ENCODE data around the gene ALDH1A3.

The ALDH1A3 gene

DNA sequence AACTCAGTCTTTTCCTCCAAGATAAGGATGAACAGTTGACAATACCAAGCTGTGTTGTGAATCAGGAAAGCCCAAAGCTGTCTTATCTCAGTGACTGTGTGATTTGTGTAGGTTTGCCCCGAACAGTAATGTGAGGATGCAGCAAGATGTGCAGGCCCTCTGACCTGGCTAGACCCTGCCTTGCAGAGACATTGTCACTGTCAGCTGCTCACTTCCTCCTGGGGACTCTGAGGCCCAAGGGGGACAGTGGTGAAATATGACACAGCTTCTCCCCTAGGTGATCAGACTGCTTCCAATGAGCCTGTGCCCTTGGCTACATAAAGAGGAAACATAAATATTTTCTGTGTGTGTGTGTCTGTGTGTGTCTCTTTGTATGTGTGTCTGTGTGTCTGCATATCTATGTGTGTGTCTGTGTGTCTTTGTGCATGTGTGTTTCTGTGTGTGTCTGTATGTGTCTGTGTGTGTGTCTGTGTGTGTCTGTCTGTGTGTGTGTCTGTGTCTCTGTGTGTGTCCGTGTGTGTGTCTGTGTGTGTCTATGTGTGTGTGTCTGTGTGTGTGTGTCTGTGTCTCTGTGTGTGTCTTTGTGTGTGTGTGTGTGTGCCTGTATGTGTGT, 61.2 kb downstream of the ALDH1A3 start:
- TF ChIP-seq, protein P1, sequence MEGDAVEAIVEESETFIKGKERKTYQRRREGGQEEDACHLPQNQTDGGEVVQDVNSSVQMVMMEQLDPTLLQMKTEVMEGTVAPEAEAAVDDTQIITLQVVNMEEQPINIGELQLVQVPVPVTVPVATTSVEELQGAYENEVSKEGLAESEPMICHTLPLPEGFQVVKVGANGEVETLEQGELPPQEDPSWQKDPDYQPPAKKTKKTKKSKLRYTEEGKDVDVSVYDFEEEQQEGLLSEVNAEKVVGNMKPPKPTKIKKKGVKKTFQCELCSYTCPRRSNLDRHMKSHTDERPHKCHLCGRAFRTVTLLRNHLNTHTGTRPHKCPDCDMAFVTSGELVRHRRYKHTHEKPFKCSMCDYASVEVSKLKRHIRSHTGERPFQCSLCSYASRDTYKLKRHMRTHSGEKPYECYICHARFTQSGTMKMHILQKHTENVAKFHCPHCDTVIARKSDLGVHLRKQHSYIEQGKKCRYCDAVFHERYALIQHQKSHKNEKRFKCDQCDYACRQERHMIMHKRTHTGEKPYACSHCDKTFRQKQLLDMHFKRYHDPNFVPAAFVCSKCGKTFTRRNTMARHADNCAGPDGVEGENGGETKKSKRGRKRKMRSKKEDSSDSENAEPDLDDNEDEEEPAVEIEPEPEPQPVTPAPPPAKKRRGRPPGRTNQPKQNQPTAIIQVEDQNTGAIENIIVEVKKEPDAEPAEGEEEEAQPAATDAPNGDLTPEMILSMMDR (IDR thresholded peaks at IDR 0.05), result no peak
- no peak for DNase-seq (ENCODE audit: low spot score)
- Histone ChIP-seq H3K4me3 (no peak overlapping the region), H3K27ac (no peak overlapping the region)

DNA sequence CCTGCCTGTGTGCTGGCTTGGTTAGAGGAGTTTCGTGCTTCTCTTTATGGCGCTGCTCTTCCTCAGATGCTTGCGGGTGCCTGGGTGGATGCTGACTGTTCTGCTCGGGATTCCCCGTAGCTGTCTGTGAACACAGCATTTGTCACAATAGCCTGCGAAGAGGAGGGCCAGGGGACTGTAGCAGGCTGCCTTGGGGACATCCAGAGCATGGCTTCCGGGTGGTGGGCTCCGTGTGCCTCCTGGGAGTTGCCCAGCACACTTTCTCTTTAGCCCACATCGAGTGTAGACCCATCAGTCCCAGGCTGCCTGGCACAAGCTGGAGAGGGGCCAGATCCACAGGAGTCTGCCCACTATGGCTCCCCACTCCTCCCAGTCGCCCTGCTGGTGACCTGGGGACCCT, 61.9 kb downstream of the ALDH1A3 start:
- Histone ChIP-seq H3K4me3 (no peak overlapping the region), H3K27ac (no peak overlapping the region)
- no peak for DNase-seq (ENCODE audit: low spot score)
- TF ChIP-seq, protein P1 (IDR thresholded peaks at IDR 0.05), result no peak

DNA sequence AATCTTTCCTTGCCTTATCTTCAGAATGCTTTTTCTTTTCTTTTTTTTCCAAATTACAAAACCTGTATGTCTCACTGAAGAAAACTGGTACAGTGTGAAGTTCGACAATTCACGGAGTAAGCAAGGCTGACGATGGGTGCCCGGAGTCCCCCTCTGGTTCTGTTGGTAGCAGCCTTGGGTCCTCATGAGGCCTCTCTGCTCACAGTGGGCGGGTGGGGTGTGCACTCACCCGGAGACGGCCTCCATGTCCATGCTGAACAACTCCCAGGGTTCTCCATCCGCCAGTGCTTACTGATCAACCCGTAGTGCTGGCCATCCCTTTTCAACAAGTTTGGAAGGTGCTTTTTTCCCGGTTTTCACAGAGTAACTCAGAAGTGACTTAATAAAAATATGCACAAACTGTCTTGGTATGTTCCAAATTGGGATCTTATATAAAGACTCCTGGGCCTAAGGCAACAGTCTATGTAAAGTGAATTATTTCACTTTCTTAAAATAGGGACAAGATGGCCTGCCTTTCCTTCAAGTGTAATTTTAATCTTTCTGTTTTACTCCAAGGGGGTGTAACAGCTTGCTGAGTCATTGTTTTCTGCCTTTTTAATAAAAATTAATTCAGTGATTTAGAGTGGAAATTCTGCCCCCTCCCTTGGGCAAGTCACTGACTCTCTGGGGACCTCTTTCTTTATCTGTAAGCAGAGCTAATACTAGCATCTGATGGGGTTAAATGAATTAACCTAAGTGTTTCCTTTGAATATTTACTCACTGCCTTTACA, 63.2 kb downstream of the ALDH1A3 start:
- no peak overlapping the region for H3K27ac ChIP-seq
- no peak for DNase-seq (ENCODE audit: low spot score)
- TF ChIP-seq, protein P1 (IDR thresholded peaks at IDR 0.05), result no peak
- no peak overlapping the region for H3K4me3 ChIP-seq

DNA sequence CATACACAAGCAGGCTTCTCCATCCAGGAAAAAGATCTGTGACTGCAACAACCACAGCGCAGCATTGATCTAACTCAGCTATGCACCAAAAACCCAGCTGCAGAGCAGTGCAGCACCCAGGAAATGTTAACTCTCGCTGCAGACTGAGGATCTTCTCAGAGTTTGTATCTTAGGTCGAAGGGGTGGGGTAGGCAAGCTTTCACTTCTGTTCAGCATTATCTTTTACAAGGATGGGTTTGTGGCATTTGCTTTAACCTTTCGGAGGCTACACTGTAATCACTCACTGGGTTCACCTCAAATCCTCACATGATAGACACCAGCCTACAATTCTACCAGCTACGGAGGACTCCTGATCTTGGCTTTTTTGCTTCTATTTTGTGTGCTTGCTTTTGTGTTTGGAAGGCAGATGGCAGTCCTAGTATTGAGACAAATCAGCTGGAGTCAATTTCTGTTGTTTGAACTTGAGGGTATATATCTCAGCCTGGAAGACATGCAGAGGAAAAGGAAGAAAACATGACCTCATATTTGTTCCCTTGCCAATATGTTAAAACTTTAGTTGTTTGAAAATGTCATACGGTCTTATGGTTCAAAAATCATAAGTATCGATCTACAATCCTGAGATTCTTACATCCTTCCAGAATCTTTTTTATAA, 64.7 kb downstream of the ALDH1A3 start:
- no peak overlapping the region for H3K4me3 ChIP-seq
- DNase-seq (ENCODE audit: low spot score), result no peak
- H3K27ac ChIP-seq, result no peak overlapping the region
- TF ChIP-seq, protein P1 (IDR thresholded peaks at IDR 0.05), result no peak

DNA sequence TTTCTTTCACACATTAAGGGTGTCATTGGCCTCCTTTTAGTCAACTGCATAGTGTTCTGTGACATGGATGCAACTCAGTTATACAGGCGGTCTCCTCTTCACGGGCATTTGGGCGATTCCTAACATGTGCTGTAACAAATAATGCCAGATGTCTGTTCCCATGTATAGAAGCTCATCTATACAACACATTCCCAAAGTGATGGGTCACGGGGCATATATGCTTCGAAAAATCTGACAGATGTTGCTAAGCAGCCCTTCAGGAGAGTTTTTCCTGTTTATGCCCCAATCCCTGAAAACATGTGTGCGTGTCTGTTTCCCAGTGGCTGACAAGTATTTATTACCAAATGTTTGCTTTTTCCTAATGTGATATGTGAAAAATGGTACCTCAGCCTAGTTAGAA, 65.4 kb downstream of the ALDH1A3 start:
- Histone ChIP-seq H3K27ac (no peak overlapping the region), H3K4me3 (no peak overlapping the region)
- TF ChIP-seq, protein P1 (IDR thresholded peaks at IDR 0.05), result no peak
- DNase-seq (ENCODE audit: low spot score), result no peak

DNA sequence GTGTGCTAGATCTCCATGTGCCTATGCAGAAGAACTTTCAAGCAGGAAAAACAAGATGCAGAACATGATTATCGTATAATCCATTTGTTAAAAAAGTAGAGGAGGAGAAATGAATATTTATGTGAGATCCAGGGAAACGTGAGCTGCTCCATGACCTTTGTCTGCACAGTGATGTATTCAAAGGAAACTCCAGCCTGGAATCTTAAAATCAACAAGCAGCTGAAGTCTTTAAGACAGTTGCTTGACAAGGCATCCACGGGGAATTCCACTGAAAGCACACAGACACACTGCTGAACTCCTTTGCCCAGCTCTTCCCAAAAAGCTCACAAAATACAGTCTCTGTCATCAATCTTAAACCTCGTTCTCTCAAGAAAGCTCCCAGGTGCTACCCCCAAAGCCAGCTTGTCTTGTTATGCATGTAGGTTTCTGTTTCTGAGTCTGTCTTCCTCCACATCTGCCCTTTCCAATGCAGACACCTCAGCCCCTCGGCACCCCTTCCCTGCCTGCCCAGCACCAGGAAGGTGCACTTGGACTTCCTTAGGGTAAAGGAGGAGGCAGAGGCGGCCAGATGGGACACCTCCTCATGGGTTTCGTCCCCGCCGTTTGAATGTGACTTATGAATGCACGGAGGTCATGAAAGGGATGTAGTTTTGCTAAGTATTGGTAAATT, 68.3 kb downstream of the ALDH1A3 start:
- no peak overlapping the region for H3K27ac ChIP-seq
- no peak overlapping the region for H3K4me3 ChIP-seq
- DNase-seq (ENCODE audit: low spot score), result no peak
- TF ChIP-seq, protein P1 (IDR thresholded peaks at IDR 0.05), result no peak

Data from coronary artery (tissue), 2 donors.